ENCODE results near the gene CCAR1. TPM values are rescaled to one million over a fixed set of nuclear protein-coding genes. Genes with fewer than 3 reads are reported as not detected.
"Not testable (repeated sequence)": the region's sequence is repeated elsewhere in the genome, so short reads cannot be mapped to it uniquely, and the experiment has no call there.

Gene CCAR1
- total and polyA plus RNA-seq, 2 of the 4 experiments (the other 2 are of a cell fraction), result 35.1 to 60.8 TPM

DNA sequence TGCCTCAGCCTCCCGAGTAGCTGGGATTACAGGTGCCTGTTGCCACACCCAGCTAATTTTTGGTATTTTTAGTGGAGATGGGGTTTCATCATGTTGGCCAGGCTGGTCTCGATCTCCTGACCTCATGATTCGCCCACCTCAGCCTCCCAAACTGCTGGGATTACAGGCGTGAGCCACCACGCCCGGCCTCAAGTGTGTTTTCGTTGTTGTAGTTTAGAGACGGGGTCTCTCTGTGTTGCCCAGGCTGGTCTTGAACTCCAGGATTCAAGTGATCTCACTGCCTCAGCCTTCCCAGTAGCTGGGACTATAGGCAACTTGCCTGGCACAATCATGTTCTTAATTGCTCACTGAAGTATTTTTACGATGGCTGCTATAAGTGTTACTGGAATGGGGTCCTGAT is 89.8 kb downstream of the CCAR1 start:
- H3K4me2 ChIP-seq (ENCODE audit: low read depth, low read length); H2AK9ac ChIP-seq (replicated peaks; ENCODE audit: low read depth, low read length, poor library complexity); H4K91ac ChIP-seq (ENCODE audit: insufficient read depth, low read depth, low read length); H3K9me1 ChIP-seq (ENCODE audit: insufficient read depth, low read length); in situ Hi-C loops (cut with MboI; ENCODE audit: low sequenced_read_pairs); H4K5ac ChIP-seq (ENCODE audit: low read depth, low read length); H3K27me3 ChIP-seq (ENCODE audit: control insufficient read depth, insufficient read depth, low read length); intact Hi-C loops (cut with micrococcal nuclease); H4K20me1 ChIP-seq (ENCODE audit: insufficient read depth, low read length); H3K9me3 ChIP-seq (ENCODE audit: control insufficient read depth, insufficient read depth, low read length); DNase-seq; CTCF ChIA-PET; H3K14ac ChIP-seq (replicated peaks; ENCODE audit: low read depth, low read length); H3K23ac ChIP-seq (ENCODE audit: low read depth, low read length); H3K36me3 ChIP-seq (ENCODE audit: control insufficient read depth, insufficient read depth, low read length); H2AK5ac ChIP-seq (ENCODE audit: low read depth, low read length); H4K8ac ChIP-seq (ENCODE audit: low read depth in 2 of 2, low read length in 2 of 2); H2BK20ac ChIP-seq (ENCODE audit: low read depth, low read length); H3K18ac ChIP-seq (ENCODE audit: low read depth, low read length); H3K56ac ChIP-seq (ENCODE audit: extremely low read depth, insufficient read depth, low read length); H3K4me3 ChIP-seq (ENCODE audit: insufficient read depth, low read depth, low read length); H3K4ac ChIP-seq (ENCODE audit: low read depth, low read length); H3K9ac ChIP-seq (ENCODE audit: low read depth, low read length); BruUV-seq (replicated peaks); H2BK5ac ChIP-seq (ENCODE audit: low read depth, low read length, poor library complexity, severe bottlenecking); H3K27ac ChIP-seq (ENCODE audit: insufficient read depth, low read length); H2AFZ ChIP-seq (replicated peaks; ENCODE audit: low read length, poor library complexity); H2BK15ac ChIP-seq (ENCODE audit: low read depth, low read length); POLR2A ChIA-PET (ENCODE audit: unreplicated experiment); ATAC-seq (ENCODE audit: low read depth); H3K4me1 ChIP-seq (ENCODE audit: control insufficient read depth, insufficient read depth, low read length); H2BK120ac ChIP-seq (ENCODE audit: low read depth, low read length); dilution Hi-C loops (cut with HindIII; ENCODE audit: low sequenced_read_pairs, unreplicated experiment); H3K79me1 ChIP-seq (ENCODE audit: low read depth in 1 of 2, low read length in 2 of 2): not testable (repeated sequence)
- WGBS, 2 experiments (ENCODE audit: extremely low coverage in 2 of 2, insufficient read length in 1 of 2), result 80% methylated on average over 1 of the region's 9 CpGs; no CpG with 5 or more reads in 1 of the 2 experiments

Data from IMR-90 (cell line).